K562 (cell line): ENCODE data around the gene GNGT2.

Source experiments
- BHLHE40 ChIP-seq: IDR thresholded peaks from 2 replicates; pipeline ENCODE4 v1.6.1; 2011; ENCODE audit warnings: low read length, improper control_type of control experiment
- POLR2AphosphoS5 ChIP-seq: IDR thresholded peaks from 2 replicates; pipeline ENCODE4 v1.6.1; 2011; ENCODE audit warnings: mild to moderate bottlenecking, low read depth, low read length, moderate library complexity; ENCODE audit not compliant: control insufficient read depth, insufficient read depth
- TBP ChIP-seq: optimal IDR thresholded peaks from 2 replicates; pipeline ENCODE3; 2011; ENCODE audit warnings: low read depth, low read length, improper control_type of control experiment
- XRCC5 ChIP-seq: fragments of 200-400 bp; formaldehyde crosslinking; IDR thresholded peaks from 2 replicates; pipeline ENCODE4 v1.6.1; 2017; ENCODE audit warnings: low read depth, mild to moderate bottlenecking, low read length
- TF ChIP-seq, protein P1 (sequence below): sonication (generic); formaldehyde crosslinking; IDR thresholded peaks from 2 replicates; pipeline ENCODE4 v1.8.0; 2022; ENCODE audit warnings: missing genetic modification reagents, mild to moderate bottlenecking, borderline replicate concordance

- TF ChIP-seq POLR2AphosphoS5: no peak
- TF ChIP-seq, protein P1, sequence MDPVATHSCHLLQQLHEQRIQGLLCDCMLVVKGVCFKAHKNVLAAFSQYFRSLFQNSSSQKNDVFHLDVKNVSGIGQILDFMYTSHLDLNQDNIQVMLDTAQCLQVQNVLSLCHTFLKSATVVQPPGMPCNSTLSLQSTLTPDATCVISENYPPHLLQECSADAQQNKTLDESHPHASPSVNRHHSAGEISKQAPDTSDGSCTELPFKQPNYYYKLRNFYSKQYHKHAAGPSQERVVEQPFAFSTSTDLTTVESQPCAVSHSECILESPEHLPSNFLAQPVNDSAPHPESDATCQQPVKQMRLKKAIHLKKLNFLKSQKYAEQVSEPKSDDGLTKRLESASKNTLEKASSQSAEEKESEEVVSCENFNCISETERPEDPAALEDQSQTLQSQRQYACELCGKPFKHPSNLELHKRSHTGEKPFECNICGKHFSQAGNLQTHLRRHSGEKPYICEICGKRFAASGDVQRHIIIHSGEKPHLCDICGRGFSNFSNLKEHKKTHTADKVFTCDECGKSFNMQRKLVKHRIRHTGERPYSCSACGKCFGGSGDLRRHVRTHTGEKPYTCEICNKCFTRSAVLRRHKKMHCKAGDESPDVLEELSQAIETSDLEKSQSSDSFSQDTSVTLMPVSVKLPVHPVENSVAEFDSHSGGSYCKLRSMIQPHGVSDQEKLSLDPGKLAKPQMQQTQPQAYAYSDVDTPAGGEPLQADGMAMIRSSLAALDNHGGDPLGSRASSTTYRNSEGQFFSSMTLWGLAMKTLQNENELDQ (CRISPR knock-in tag): no peak
- no peak for TF ChIP-seq XRCC5
- no peak for TF ChIP-seq BHLHE40
- no peak for TF ChIP-seq TBP
Observed at GRCh38 chr17:49226771-49227435, 16.5 kb upstream of the GNGT2 start.
